IMR-90 (cell line): Measurements from ENCODE around the gene CEP295NL. TPM values are rescaled to one million over a fixed set of nuclear protein-coding genes. Genes with fewer than 3 reads are reported as not detected.

Source experiments
- ATAC-seq: fragments of 200-7000 bp; cut with Tn5 transposase; 2 replicates; pipeline ENCODE4 v1.9.1; 2020; ENCODE audit warnings: low read depth, mild to moderate bottlenecking, moderate library complexity
- BruUV-seq: library from RNA; stranded (reverse); fragments of 400-500 nt; replicated peaks from 2 replicates; lab custom pipeline; 2021; lab: Mats Ljungman, UMichigan
- CTCF ChIA-PET: fragments of 300-600 bp; formaldehyde crosslinking; extraction: SDS; loops from one replicate; lab custom pipeline; 2021; ENCODE audit warnings: antibody characterized with exemption; lab: Yijun Ruan, JAX
- POLR2A ChIA-PET: fragments of 300-600 bp; sonication (Branson Sonifier 250); formaldehyde crosslinking; loops from one replicate; lab custom pipeline; 2022; ENCODE audit warnings: antibody characterized with exemption; ENCODE audit not compliant: unreplicated experiment; lab: Charles Lee
- DNase-seq: peaks from one replicate; pipeline ENCODE4 v3.0.0; 2013
- H2AFZ ChIP-seq: replicated peaks from 2 replicates; pipeline ENCODE3; 2013; ENCODE audit warnings: low read length, mild to moderate bottlenecking; ENCODE audit not compliant: poor library complexity
- H2AK5ac ChIP-seq: 2 replicates; pipeline ENCODE4 v1.6.1; 2013; ENCODE audit warnings: low read depth, low read length, inconsistent platforms
- H2AK9ac ChIP-seq: replicated peaks from 2 replicates; pipeline ENCODE3; 2013; ENCODE audit warnings: mild to moderate bottlenecking, low read depth, low read length, moderate library complexity; ENCODE audit not compliant: poor library complexity
- H2BK120ac ChIP-seq: 2 replicates; pipeline ENCODE4 v1.6.1; 2013; ENCODE audit warnings: low read depth, low read length, inconsistent platforms
- H2BK15ac ChIP-seq: 3 replicates; pipeline ENCODE4 v1.6.1; 2013; ENCODE audit warnings: low read depth, low read length, inconsistent platforms
- H2BK20ac ChIP-seq: 2 replicates; pipeline ENCODE4 v1.6.1; 2013; ENCODE audit warnings: low read depth, mild to moderate bottlenecking, inconsistent platforms, low read length, moderate library complexity
- H2BK5ac ChIP-seq: 2 replicates; pipeline ENCODE4 v1.6.1; 2013; ENCODE audit warnings: mild to moderate bottlenecking, low read depth, low read length, inconsistent platforms; ENCODE audit not compliant: poor library complexity, severe bottlenecking
- H3K14ac ChIP-seq: replicated peaks from 2 replicates; pipeline ENCODE4 v1.6.1; 2013; ENCODE audit warnings: low read depth, low read length, inconsistent platforms
- H3K18ac ChIP-seq: 2 replicates; pipeline ENCODE4 v1.6.1; 2013; ENCODE audit warnings: low read depth, low read length, control low read depth
- H3K23ac ChIP-seq: 2 replicates; pipeline ENCODE4 v1.6.1; 2013; ENCODE audit warnings: low read depth, low read length, inconsistent platforms
- H3K27ac ChIP-seq: 2 replicates; pipeline ENCODE4 v1.5.1; 2013; ENCODE audit warnings: mild to moderate bottlenecking, control low read depth, low read length; ENCODE audit not compliant: insufficient read depth
- H3K27me3 ChIP-seq: 2 replicates; pipeline ENCODE4 v1.6.1; 2013; ENCODE audit warnings: low read length; ENCODE audit not compliant: control insufficient read depth, insufficient read depth
- H3K36me3 ChIP-seq: 2 replicates; pipeline ENCODE4 v1.6.1; 2013; ENCODE audit warnings: low read length, mixed read lengths; ENCODE audit not compliant: control insufficient read depth, insufficient read depth
- H3K4ac ChIP-seq: 2 replicates; pipeline ENCODE4 v1.6.1; 2013; ENCODE audit warnings: low read depth, low read length, inconsistent platforms
- H3K4me1 ChIP-seq: 2 replicates; pipeline ENCODE4 v1.6.1; 2013; ENCODE audit warnings: low read length, mixed read lengths; ENCODE audit not compliant: control insufficient read depth, insufficient read depth
- H3K4me2 ChIP-seq: 2 replicates; pipeline ENCODE4 v1.6.1; 2013; ENCODE audit warnings: low read depth, mild to moderate bottlenecking, control low read depth, low read length, moderate library complexity
- H3K4me3 ChIP-seq: 2 replicates; pipeline ENCODE4 v1.5.1; 2013; ENCODE audit warnings: low read depth, mild to moderate bottlenecking, control low read depth, low read length, moderate library complexity; ENCODE audit not compliant: insufficient read depth
- H3K56ac ChIP-seq: 2 replicates; pipeline ENCODE4 v1.6.1; 2013; ENCODE audit warnings: low read length, inconsistent platforms; ENCODE audit not compliant: insufficient read depth; ENCODE audit errors: extremely low read depth
- H3K79me1 ChIP-seq, 2 experiments: 2 replicates each; pipeline ENCODE4 v1.6.1; 2013; ENCODE audit warnings: low read length in 2 of 2, inconsistent platforms in 1 of 2, low read depth in 1 of 2
- H3K9ac ChIP-seq: 2 replicates; pipeline ENCODE4 v1.6.1; 2013; ENCODE audit warnings: low read depth, low read length, control low read depth
- H3K9me1 ChIP-seq: 2 replicates; pipeline ENCODE4 v1.6.1; 2013; ENCODE audit warnings: low read length, inconsistent platforms; ENCODE audit not compliant: insufficient read depth
- H3K9me3 ChIP-seq: 2 replicates; pipeline ENCODE4 v1.6.1; 2013; ENCODE audit warnings: low read length; ENCODE audit not compliant: control insufficient read depth, insufficient read depth
- H4K20me1 ChIP-seq: 2 replicates; pipeline ENCODE4 v1.6.1; 2013; ENCODE audit warnings: low read length, inconsistent platforms; ENCODE audit not compliant: insufficient read depth
- H4K5ac ChIP-seq: 2 replicates; pipeline ENCODE4 v1.6.1; 2013; ENCODE audit warnings: mild to moderate bottlenecking, low read depth, low read length, control low read depth
- H4K8ac ChIP-seq, 2 experiments: 2 replicates each; pipeline ENCODE4 v1.6.1; 2013; ENCODE audit warnings: low read depth in 2 of 2, low read length in 2 of 2, control low read depth in 1 of 2, inconsistent platforms in 1 of 2
- H4K91ac ChIP-seq: 2 replicates; pipeline ENCODE4 v1.6.1; 2013; ENCODE audit warnings: low read depth, low read length, inconsistent platforms; ENCODE audit not compliant: insufficient read depth
- MAFK ChIP-seq: IDR thresholded peaks from 2 replicates; pipeline ENCODE4 v1.6.1; 2012; ENCODE audit warnings: low read depth, low read length, improper control_type of control experiment
- MAZ ChIP-seq: IDR thresholded peaks from 2 replicates; pipeline ENCODE4 v1.6.1; 2012; ENCODE audit warnings: low read depth, mild to moderate bottlenecking, low read length, improper control_type of control experiment, moderate library complexity, borderline replicate concordance
- RAD21 ChIP-seq: IDR thresholded peaks from 2 replicates; pipeline ENCODE4 v1.6.1; 2012; ENCODE audit warnings: low read length, improper control_type of control experiment
- SMC3 ChIP-seq: fragments of 150-350 bp; IDR thresholded peaks from 2 replicates; pipeline ENCODE4 v1.6.1; 2016; ENCODE audit warnings: low read depth, mild to moderate bottlenecking, antibody characterized with exemption, low read length, moderate library complexity
- USF2 ChIP-seq: fragments of 150-350 bp; IDR thresholded peaks from 2 replicates; pipeline ENCODE4 v1.6.1; 2017; ENCODE audit warnings: mild to moderate bottlenecking, antibody characterized with exemption, low read length, low read depth
- WGBS, 2 experiments: methylation state at CpG; one replicate each; pipeline versions ENCODE4 v1.1.5 to v1.1.7; 2013; ENCODE audit warnings: missing lambda C conversion rate in 2 of 2; ENCODE audit not compliant: insufficient read length in 1 of 2; ENCODE audit errors: extremely low coverage in 2 of 2; 5-methylcytosine and 5-hydroxymethylcytosine counted together
- dilution Hi-C: fragments of 300-500 bp; cut with HindIII; formaldehyde crosslinking; loops from one replicate; pipeline ENCODE4 v1.14.3; 2018; ENCODE audit warnings: low sequenced_read_pairs; ENCODE audit not compliant: unreplicated experiment
- in situ Hi-C: fragments of 300-500 bp; cut with MboI; formaldehyde crosslinking; loops from 3 replicates; pipeline ENCODE4 v1.14.3; 2019; ENCODE audit warnings: low sequenced_read_pairs, inconsistent platforms, mixed read lengths
- intact Hi-C: fragments of 100-400 bp; cut with micrococcal nuclease; formaldehyde crosslinking; loops from 2 replicates; pipeline ENCODE4 v1.10.0; 2022
- polyA plus RNA-seq, 3 experiments: library from polyadenylated mRNA; depleted of rRNA; stranded (reverse); fragments of >200 nt; gene quantifications; 2 replicates each; pipeline ENCODE4 v1.2.3, GENCODE V29; 2012; ENCODE audit warnings: low replicate concordance in 1 of 3
- total RNA-seq: library from RNA; depleted of rRNA; stranded (reverse); fragments of >200 nt; gene quantifications from 2 replicates; pipeline ENCODE4 v1.2.3, GENCODE V29; 2012
- TF ChIP-seq, protein P1 (sequence below): conservative IDR thresholded peaks from 2 replicates; pipeline ENCODE4 v1.5.1; 2012; ENCODE audit warnings: mild to moderate bottlenecking, low read depth, low read length, improper control_type of control experiment

Gene CEP295NL
- total and polyA plus RNA-seq, 2 of the 4 experiments (the other 2 are of a cell fraction): 0.31 to 0.72 TPM

- no CpG with 5 or more reads among the region's 6 CpGs for WGBS, 2 experiments
- no peak overlapping the region for H3K23ac ChIP-seq
- no peak overlapping the region for H2BK15ac ChIP-seq
- peaks cover 30% of the 10 kb centered on the region for H3K4me1 ChIP-seq
- no peak overlapping the region for H2AK9ac ChIP-seq
- H2BK5ac ChIP-seq: no peak overlapping the region
- H3K18ac ChIP-seq: no peak overlapping the region
- no peak overlapping the region for H2BK20ac ChIP-seq
- H3K27me3 ChIP-seq: no peaks in the 10 kb centered on the region
- ChIA-PET CTCF (interaction anchor here (0.6 kb wide), 1 partner anchor 77 kb away, joined by 5 read pairs; no protein-coding TSS in a partner anchor), POLR2A (no interaction called here)
- in situ Hi-C loops (loop anchor here (25.0 kb wide), 1 partner anchor 515 kb away; no protein-coding TSS in a partner anchor), intact Hi-C loops (no loop called here), dilution Hi-C loops (no loop called here)
- H3K9me3 ChIP-seq: no peaks in the 10 kb centered on the region
- peaks cover 30 to 82% of the 10 kb centered on the region in 2 experiments for H3K79me1 ChIP-seq
- H2AFZ ChIP-seq: no peak overlapping the region
- peaks cover 45% of the 10 kb centered on the region for H3K36me3 ChIP-seq
- H2BK120ac ChIP-seq: no peak overlapping the region
- no peak overlapping the region for H3K4me3 ChIP-seq
- no peak overlapping the region for H4K8ac ChIP-seq
- no peak overlapping the region; the same call in 1 of the 2 replicates for H4K5ac ChIP-seq
- H2AK5ac ChIP-seq: no peak overlapping the region; the same call in 1 of the 2 replicates
- no peak for DNase-seq
- no peak overlapping the region for H4K91ac ChIP-seq
- no peak overlapping the region for H3K9ac ChIP-seq
- TF ChIP-seq USF2 (no peak), MAZ (no peak), SMC3 (no peak), MAFK (no peak), RAD21 (no peak)
- TF ChIP-seq, protein P1, sequence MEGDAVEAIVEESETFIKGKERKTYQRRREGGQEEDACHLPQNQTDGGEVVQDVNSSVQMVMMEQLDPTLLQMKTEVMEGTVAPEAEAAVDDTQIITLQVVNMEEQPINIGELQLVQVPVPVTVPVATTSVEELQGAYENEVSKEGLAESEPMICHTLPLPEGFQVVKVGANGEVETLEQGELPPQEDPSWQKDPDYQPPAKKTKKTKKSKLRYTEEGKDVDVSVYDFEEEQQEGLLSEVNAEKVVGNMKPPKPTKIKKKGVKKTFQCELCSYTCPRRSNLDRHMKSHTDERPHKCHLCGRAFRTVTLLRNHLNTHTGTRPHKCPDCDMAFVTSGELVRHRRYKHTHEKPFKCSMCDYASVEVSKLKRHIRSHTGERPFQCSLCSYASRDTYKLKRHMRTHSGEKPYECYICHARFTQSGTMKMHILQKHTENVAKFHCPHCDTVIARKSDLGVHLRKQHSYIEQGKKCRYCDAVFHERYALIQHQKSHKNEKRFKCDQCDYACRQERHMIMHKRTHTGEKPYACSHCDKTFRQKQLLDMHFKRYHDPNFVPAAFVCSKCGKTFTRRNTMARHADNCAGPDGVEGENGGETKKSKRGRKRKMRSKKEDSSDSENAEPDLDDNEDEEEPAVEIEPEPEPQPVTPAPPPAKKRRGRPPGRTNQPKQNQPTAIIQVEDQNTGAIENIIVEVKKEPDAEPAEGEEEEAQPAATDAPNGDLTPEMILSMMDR: no peak
- H3K27ac ChIP-seq: no peak overlapping the region
- no peak overlapping the region for H3K56ac ChIP-seq
- H3K4ac ChIP-seq: no peak overlapping the region
- no peak for ATAC-seq
- H3K14ac ChIP-seq: no peak overlapping the region
- H4K20me1 ChIP-seq: peaks cover 29% of the 10 kb centered on the region
- BruUV-seq: no TSS peak
- H3K9me1 ChIP-seq: peaks cover 40% of the 10 kb centered on the region
- no peak overlapping the region for H3K4me2 ChIP-seq
Observed at GRCh38 chr17:78872486-78872885, 30.5 kb downstream of the CEP295NL start.
